Gastrocnemius medialis (tissue), 4 donors: ENCODE data around the gene RRAD. TPM values are rescaled to one million over a fixed set of nuclear protein-coding genes. Genes with fewer than 3 reads are reported as not detected.
A peak's percentile ranks its signal among the peaks of the same experiment; 100 is the strongest.
"Not testable (repeated sequence)": the region's sequence is repeated elsewhere in the genome, so short reads cannot be mapped to it uniquely, and the experiment has no call there.

Experiments
- ATAC-seq, 2 donors: fragments of 150-250 bp; one replicate each; pipeline ENCODE4 v1.9.1; 2016
- DNase-seq, 2 donors: peaks; one replicate each; pipeline ENCODE4 v3.0.0-alpha.2; 2019
- H3K27ac ChIP-seq, 4 donors: fragments of 200-600 bp; sonication (generic); 1 replicate in 1 of 4; 2 replicates in 3 of 4; pipeline ENCODE4 v1.5.1; 2016 to 2018; ENCODE audit warnings: mild to moderate bottlenecking in 2 of 4, moderate library complexity in 1 of 4
- H3K27me3 ChIP-seq, 3 donors: fragments of 200-600 bp; sonication (generic) in 2 of 3; 1 replicate in 1 of 3; 2 replicates in 2 of 3; pipeline versions ENCODE4 v1.5.1 to v1.6.0; 2016 to 2019; ENCODE audit warnings: mild to moderate bottlenecking in 1 of 3, moderate library complexity in 1 of 3
- H3K36me3 ChIP-seq, 2 donors: fragments of 200-600 bp; sonication (generic) in 1 of 2; one replicate each; pipeline ENCODE4 v1.5.1; 2017 to 2018
- H3K4me1 ChIP-seq, 2 donors: fragments of 200-600 bp; sonication (generic) in 1 of 2; one replicate each; pipeline ENCODE4 v1.5.1; 2016 to 2017; ENCODE audit warnings: mild to moderate bottlenecking in 2 of 2
- H3K4me3 ChIP-seq, 4 donors: fragments of 200-600 bp; sonication (generic) in 3 of 4; 1 replicate in 1 of 4; 2 replicates in 3 of 4; pipeline ENCODE4 v1.5.1; 2016 to 2019; ENCODE audit warnings: mild to moderate bottlenecking in 2 of 4
- H3K9me3 ChIP-seq, 3 donors: fragments of 200-600 bp; sonication (generic) in 2 of 3; 1 replicate in 1 of 3; 2 replicates in 2 of 3; pipeline ENCODE4 v1.5.1; 2016 to 2019
- POLR2A ChIP-seq, 2 donors: fragments of 450-650 bp; IDR thresholded peaks; one replicate each; pipeline ENCODE4 v1.6.1; 2017; ENCODE audit warnings: antibody characterized with exemption in 2 of 2, mild to moderate bottlenecking in 2 of 2, moderate library complexity in 2 of 2
- in situ Hi-C, 4 donors: fragments of 200-750 bp; cut with MboI; loops; one replicate each; pipeline versions ENCODE4 v1.15.0 to v1.8.0; 2017; ENCODE audit warnings: low sequenced_read_pairs in 4 of 4
- intact Hi-C: fragments of 100-400 bp; cut with DNase I; formaldehyde crosslinking; loops from one replicate; pipeline ENCODE4 v1.15.1; 2023; ENCODE audit warnings: low total_unique reads
- total RNA-seq, 4 donors: library from RNA; depleted of rRNA; stranded (reverse); fragments of >200 nt; gene quantifications; one replicate each; pipeline versions ENCODE4 v1.1.0 to v1.2.3, GENCODE V29; 2016
- TF ChIP-seq, protein P1 (sequence below), 5 experiments: fragments of 450-650 bp in 3 of 5; fragments of 200-600 bp in 2 of 5; sonication (generic) in 2 of 5; IDR thresholded peaks in 4 of 5; conservative IDR thresholded peaks in 1 of 5; 1 replicate in 4 of 5; 2 replicates in 1 of 5; pipeline ENCODE4 v1.5.1; 2016 to 2019; ENCODE audit warnings: antibody characterized with exemption in 5 of 5, mild to moderate bottlenecking in 3 of 5, moderate library complexity in 3 of 5

The RRAD gene
- total RNA-seq, 4 donors from 2014 or later = 286 to 1,191 (median 655) TPM

DNA sequence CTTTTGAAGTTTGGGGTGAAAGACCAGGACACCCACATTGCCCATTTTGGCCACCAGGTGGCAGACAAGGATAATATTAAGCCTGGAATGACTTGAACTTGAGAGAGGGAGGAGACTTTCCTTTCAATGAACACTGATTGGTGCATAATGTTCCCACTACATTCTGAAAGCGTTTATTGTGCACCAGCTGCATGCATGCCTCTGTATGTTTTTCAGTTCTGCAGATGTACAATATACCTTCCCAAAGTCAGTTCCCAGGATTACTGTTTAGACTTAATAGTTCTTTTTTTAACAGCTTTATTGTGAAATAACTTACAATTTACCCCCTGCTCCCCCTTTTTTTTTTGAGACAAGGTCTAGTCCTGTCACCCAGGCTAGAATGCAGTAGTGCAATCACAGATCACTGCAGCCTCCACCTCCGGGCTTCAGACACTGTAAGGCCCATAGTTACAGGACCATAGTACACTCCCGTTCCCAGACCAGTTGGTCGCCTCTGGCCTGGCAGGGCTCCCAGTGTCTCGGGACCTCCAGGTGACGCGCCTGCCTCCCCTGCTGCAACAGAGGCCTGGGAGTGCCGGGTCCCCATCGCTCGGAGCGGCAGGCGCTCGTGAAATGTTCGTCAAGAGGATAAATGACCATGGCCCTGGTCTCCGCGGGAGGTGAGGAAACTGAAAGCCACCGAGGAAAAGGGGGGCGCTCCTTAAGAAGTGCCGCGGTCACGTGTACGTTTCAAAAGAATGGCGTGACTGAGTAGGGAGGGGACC, 22.1 kb upstream of the RRAD start:
- intact Hi-C loops = loop anchor here (2.0 kb wide), 1 partner anchor 207 kb away; no protein-coding TSS in a partner anchor
- H3K4me3 ChIP-seq = peak overlapping the region; percentile 74 to 90 (median 82)
- in situ Hi-C loops = no loop called here
- DNase-seq (peak; percentile 68 to 86), ATAC-seq (peak; percentile 62 to 64)
- H3K4me1 ChIP-seq = peaks cover 21 to 35% of the 10 kb centered on the region in 2 donors
- H3K27me3 ChIP-seq = no peaks in the 10 kb centered on the region
- H3K27ac ChIP-seq = peak overlapping the region; percentile 97 to 99 (median 97)
- H3K9me3 ChIP-seq = no peaks in the 10 kb centered on the region
- TF ChIP-seq, protein P1, sequence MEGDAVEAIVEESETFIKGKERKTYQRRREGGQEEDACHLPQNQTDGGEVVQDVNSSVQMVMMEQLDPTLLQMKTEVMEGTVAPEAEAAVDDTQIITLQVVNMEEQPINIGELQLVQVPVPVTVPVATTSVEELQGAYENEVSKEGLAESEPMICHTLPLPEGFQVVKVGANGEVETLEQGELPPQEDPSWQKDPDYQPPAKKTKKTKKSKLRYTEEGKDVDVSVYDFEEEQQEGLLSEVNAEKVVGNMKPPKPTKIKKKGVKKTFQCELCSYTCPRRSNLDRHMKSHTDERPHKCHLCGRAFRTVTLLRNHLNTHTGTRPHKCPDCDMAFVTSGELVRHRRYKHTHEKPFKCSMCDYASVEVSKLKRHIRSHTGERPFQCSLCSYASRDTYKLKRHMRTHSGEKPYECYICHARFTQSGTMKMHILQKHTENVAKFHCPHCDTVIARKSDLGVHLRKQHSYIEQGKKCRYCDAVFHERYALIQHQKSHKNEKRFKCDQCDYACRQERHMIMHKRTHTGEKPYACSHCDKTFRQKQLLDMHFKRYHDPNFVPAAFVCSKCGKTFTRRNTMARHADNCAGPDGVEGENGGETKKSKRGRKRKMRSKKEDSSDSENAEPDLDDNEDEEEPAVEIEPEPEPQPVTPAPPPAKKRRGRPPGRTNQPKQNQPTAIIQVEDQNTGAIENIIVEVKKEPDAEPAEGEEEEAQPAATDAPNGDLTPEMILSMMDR (IDR thresholded peaks at IDR 0.05 in 4 of 5, conservative IDR thresholded peaks at IDR 0.05 in 1 of 5) = peak; percentile 83 to 96 (median 93)
- peak; percentile 87 to 90 for TF ChIP-seq POLR2A (IDR thresholded peaks at IDR 0.05)
- peaks cover 0 to 15% of the 10 kb centered on the region in 2 donors for H3K36me3 ChIP-seq

DNA sequence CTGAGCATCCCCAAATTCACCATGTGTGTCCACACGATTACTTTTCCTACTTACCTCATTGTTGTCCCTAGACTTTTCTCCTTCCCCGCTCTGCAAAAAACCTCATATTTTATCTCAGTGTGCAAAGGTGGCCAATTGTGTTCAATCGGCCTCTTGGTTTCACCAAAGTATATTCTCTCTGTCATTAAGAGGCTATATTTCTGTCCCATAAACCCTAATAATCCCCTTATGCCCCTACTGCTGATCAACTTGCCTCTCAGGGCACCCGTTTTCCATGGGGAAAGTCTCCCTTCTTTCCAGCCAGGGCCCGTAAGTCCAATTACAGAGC, 21.6 kb upstream of the RRAD start:
- intact Hi-C loops (loop anchor here (2.0 kb wide), 1 partner anchor 208 kb away; no protein-coding TSS in a partner anchor), in situ Hi-C loops (no loop called here)
- H3K36me3 ChIP-seq = peaks cover 0 to 21% of the 10 kb centered on the region in 2 donors
- TF ChIP-seq, protein P1 (IDR thresholded peaks at IDR 0.05 in 4 of 5, conservative IDR thresholded peaks at IDR 0.05 in 1 of 5) = no peak
- TF ChIP-seq POLR2A (IDR thresholded peaks at IDR 0.05) = no peak
- peaks cover 16 to 29% of the 10 kb centered on the region in 2 donors for H3K4me1 ChIP-seq
- peak overlapping the region; percentile 97 to 99 (median 97) for H3K27ac ChIP-seq
- DNase-seq (no peak), ATAC-seq (no peak)
- no peaks in the 10 kb centered on the region for H3K9me3 ChIP-seq
- H3K27me3 ChIP-seq = no peaks in the 10 kb centered on the region
- peak overlapping the region in 1 of 4 donors; percentile 83 for H3K4me3 ChIP-seq

DNA sequence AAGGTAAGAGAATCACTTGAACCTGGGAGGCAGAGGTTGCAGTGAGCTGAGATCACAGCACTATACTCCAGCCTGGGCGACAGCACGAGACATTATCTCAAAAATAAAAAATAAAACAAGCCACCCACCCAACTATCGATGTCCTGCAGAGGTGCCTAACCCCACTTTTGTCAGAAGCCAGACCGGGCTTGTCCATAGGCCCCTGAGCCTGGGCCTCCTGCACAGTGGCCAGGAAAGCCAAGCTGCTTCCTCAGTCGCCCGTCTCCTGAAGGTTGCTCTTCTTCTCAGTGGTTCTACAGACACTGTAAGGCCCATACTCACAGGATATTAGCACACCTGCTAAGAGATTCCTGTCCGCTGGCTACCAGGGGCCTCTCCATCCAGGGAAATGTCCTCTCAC, 21.2 kb upstream of the RRAD start:
- in situ Hi-C loops = no loop called here
- peak overlapping the region; percentile 97 to 99 (median 97) for H3K27ac ChIP-seq

DNA sequence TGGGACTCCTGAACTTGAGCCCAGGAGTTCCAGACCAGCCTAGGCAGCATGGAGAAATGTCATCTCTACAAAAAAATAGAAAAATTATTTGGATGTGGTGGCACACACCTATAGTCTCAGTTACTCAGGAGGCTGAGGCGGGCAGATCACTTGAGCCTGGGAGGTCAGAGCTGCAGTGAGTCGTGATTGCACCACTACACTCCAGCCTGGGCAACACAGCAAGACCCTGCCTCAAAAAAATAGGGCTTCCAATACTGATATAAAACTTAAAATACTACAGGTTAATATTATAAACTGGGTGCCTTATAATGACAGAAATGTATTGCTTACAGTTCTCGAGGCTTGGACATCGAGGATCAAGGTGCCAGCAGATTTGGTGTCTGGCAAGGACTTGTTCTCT, 20.6 kb upstream of the RRAD start:
- DNase-seq (no peak), ATAC-seq (no peak)
- Histone ChIP-seq H3K27ac (peak overlapping the region in 3 of 4 donors; percentile 7 to 97 (median 22)), H3K4me1 (peaks cover 15 to 22% of the 10 kb centered on the region in 2 donors), H3K9me3 (no peaks in the 10 kb centered on the region), H3K36me3 (peaks cover 0 to 31% of the 10 kb centered on the region in 2 donors), H3K27me3 (no peaks in the 10 kb centered on the region), H3K4me3 (no peak overlapping the region)
- in situ Hi-C loops = no loop called here
- intact Hi-C loops = loop anchor here (2.0 kb wide), 1 partner anchor 209 kb away; no protein-coding TSS in a partner anchor
- no peak for TF ChIP-seq POLR2A (IDR thresholded peaks at IDR 0.05)
- TF ChIP-seq, protein P1 (IDR thresholded peaks at IDR 0.05 in 4 of 5, conservative IDR thresholded peaks at IDR 0.05 in 1 of 5) = no peak

More for the DNA sequence above, 21.2 kb upstream of the RRAD start:
- no peak for ATAC-seq
- Histone ChIP-seq H3K36me3 (peaks cover 0 to 25% of the 10 kb centered on the region in 2 donors), H3K4me3 (no peak overlapping the region), H3K4me1 (peaks cover 15 to 28% of the 10 kb centered on the region in 2 donors), H3K9me3 (no peaks in the 10 kb centered on the region), H3K27me3 (no peaks in the 10 kb centered on the region)
- intact Hi-C loops = loop anchor here (2.0 kb wide), 1 partner anchor 208 kb away; no protein-coding TSS in a partner anchor
- no peak for DNase-seq
- TF ChIP-seq POLR2A (IDR thresholded peaks at IDR 0.05) = no peak
- TF ChIP-seq, protein P1 (IDR thresholded peaks at IDR 0.05 in 4 of 5, conservative IDR thresholded peaks at IDR 0.05 in 1 of 5) = no peak

DNA sequence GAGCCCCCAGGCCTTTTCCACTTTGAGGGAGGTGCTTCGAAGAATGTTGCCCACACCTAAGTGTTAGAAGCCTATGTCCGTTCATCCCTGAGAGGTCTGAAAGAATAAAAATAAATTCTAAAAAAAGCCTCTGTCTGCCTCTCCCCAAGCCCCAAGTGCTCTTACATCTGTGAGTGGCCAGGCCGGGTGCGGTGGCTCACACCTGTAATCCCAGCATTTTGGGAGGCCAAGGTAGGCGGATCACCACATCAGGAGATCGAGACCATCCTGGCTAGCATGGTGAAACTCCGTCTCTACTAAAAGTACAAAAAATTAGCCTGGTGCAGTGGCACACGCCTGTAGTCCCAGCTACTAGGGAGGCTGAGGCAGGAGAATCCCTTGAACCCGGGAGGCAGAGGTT, 19.6 kb upstream of the RRAD start:
- H3K9me3 ChIP-seq, intact Hi-C loops, DNase-seq, H3K4me3 ChIP-seq, ATAC-seq, in situ Hi-C loops, H3K27me3 ChIP-seq: not testable (repeated sequence)
- Histone ChIP-seq H3K4me1 (peaks cover 10 to 14% of the 10 kb centered on the region in 2 donors), H3K36me3 (peaks cover 0 to 41% of the 10 kb centered on the region in 2 donors), H3K27ac (peak overlapping the region in 3 of 4 donors; percentile 6 to 22 (median 18))
